ENCODE measurements around the gene TM4SF5. TPM values are rescaled to one million over a fixed set of nuclear protein-coding genes. Genes with fewer than 3 reads are reported as not detected.

The TM4SF5 gene
- total RNA-seq, 3 donors from 2014 or later: not detected

DNA sequence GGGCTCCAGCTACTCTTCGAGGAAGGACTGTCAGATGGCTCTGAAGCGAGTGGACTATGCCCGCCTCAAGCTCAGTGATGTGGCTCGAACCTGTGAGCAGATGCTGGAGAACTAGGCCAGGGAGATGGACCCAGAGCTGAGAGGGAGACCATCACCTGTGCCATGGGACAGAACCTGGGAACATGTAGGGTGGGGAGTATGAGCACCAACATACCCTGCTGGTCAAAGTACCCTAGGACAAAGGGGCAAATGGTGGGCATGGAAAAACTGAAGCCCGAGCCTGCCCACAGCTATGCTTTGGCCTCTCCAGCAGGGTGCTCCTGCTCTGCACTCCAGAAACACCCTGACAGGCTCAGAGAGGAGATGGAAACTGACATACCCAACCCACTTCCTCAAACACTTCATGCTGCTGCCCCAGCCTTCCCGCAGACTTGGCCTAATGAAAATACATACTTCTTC lies 38.6 kb upstream of the TM4SF5 start:
- TF ChIP-seq POLR2AphosphoS5 (IDR thresholded peaks at IDR 0.05): no peak
- no peak for TF ChIP-seq POLR2A (IDR thresholded peaks at IDR 0.05)
- no peak for TF ChIP-seq CTCF (IDR thresholded peaks at IDR 0.05)
- Histone ChIP-seq H3K27ac (no peak overlapping the region), H3K27me3 (no peaks in the 10 kb centered on the region), H3K4me3 (no peak overlapping the region), H3K36me3 (no peaks in the 10 kb centered on the region), H3K9me3 (no peaks in the 10 kb centered on the region), H3K4me1 (peaks cover 0 to 7% of the 10 kb centered on the region in 2 donors)
- intact Hi-C loops (cut with DNase I; ENCODE audit: low total_unique reads): loop anchor here (10.0 kb wide), 1 partner anchor 152 kb away; no protein-coding TSS in a partner anchor
- DNase-seq (ENCODE audit: low spot score in 2 of 2): no peak

DNA sequence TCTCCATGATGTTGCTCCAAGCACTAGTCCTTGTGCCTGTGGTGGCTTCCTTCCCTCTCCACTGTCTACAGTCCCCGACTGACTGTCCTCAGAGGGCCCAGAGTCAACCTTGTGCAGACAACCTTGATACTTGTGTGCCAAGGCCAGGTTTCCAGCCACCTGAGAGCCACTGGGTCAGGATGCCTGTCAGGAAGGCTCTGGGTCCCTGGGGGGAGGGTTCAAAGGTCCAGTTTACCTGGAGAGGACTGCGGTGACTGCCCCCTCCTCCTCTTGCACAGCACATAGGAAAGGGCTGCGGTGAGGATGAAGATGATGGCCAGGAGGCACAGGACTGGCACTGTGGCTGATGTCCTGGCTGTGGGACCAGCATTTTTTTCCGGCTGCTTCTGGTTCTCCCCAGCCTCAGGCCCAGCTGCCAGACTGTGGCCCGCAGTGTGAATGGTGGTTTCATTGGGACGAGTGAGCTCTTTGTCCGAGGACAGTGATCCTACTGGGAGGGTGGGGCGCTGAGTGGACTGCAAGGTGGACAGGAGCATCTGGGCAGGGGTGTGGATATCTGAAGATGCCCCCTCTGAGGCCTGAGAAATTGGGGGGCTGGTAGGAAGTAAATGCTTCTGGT lies 36.7 kb upstream of the TM4SF5 start:
- intact Hi-C loops (cut with DNase I; ENCODE audit: low total_unique reads): loop anchor here (10.0 kb wide), 1 partner anchor 150 kb away; no protein-coding TSS in a partner anchor
- no peak for TF ChIP-seq POLR2A (IDR thresholded peaks at IDR 0.05)
- TF ChIP-seq POLR2AphosphoS5 (IDR thresholded peaks at IDR 0.05): no peak
- TF ChIP-seq CTCF (IDR thresholded peaks at IDR 0.05): no peak
- H3K36me3 ChIP-seq: no peaks in the 10 kb centered on the region
- no peak overlapping the region for H3K27ac ChIP-seq
- H3K27me3 ChIP-seq: no peaks in the 10 kb centered on the region
- DNase-seq (ENCODE audit: low spot score in 2 of 2): no peak
- H3K4me3 ChIP-seq: no peak overlapping the region
- no peaks in the 10 kb centered on the region for H3K9me3 ChIP-seq
- H3K4me1 ChIP-seq: peaks cover 0 to 7% of the 10 kb centered on the region in 2 donors

DNA sequence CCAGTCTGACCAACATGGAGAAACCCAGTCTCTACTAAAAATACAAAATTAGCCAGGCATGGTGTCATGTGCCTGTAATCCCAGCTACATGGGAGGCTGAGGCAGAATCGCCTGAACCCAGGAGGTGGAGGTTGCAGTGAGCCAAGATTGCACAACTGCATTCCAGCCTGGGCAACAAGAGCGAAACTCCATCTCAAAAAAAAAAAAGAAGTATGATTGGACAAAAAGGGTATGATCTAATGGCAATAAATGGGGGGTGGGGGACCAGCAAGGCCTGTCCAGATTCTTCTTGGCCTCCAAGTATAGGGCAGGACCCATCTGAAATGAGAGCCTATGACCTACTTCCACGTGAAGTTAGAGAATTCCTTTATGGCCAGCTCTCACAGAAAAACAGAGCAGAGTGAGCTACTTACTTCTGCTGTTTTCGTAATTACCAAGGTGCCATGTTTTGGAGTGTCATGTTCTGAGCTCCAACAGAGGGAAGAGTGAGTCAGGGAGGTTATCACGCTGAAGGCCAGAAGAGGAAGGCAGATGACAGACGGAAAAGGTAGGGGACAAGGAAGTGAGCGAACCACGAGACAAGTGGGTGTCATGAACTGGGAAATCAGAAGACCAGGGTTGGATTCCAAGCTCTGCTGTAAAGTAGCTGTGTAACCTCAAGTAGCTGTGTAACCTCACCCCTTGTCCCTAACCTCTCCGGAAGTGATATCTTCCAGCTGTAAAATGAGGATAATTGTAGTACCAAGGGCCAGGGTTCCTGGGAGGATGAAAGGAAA lies 35.6 kb upstream of the TM4SF5 start:
- Histone ChIP-seq H3K27me3 (no peaks in the 10 kb centered on the region), H3K27ac (no peak overlapping the region), H3K36me3 (no peaks in the 10 kb centered on the region), H3K9me3 (no peaks in the 10 kb centered on the region), H3K4me1 (no peaks in the 10 kb centered on the region), H3K4me3 (no peak overlapping the region)
- intact Hi-C loops (cut with DNase I; ENCODE audit: low total_unique reads): loop anchor here (10.0 kb wide), 1 partner anchor 149 kb away; no protein-coding TSS in a partner anchor
- TF ChIP-seq POLR2AphosphoS5 (IDR thresholded peaks at IDR 0.05) (peak in 1 of 3 donors; percentile 43), CTCF (IDR thresholded peaks at IDR 0.05) (no peak), POLR2A (IDR thresholded peaks at IDR 0.05) (no peak)
- DNase-seq (ENCODE audit: low spot score in 2 of 2): no peak

GRCh38 chr17:4738136-4739121 lies 33.3 kb upstream of the TM4SF5 start:
- intact Hi-C loops (cut with DNase I; ENCODE audit: low total_unique reads): loop anchor here (10.0 kb wide), 1 partner anchor 146 kb away; no protein-coding TSS in a partner anchor
- H3K9me3 ChIP-seq: no peaks in the 10 kb centered on the region
- peak overlapping the region; percentile 88 to 89 for H3K27ac ChIP-seq
- no peaks in the 10 kb centered on the region for H3K4me1 ChIP-seq
- no peaks in the 10 kb centered on the region for H3K36me3 ChIP-seq
- TF ChIP-seq POLR2AphosphoS5 (IDR thresholded peaks at IDR 0.05): peak in 1 of 3 donors; percentile 59
- no peak for TF ChIP-seq CTCF (IDR thresholded peaks at IDR 0.05)
- DNase-seq (ENCODE audit: low spot score in 2 of 2): peak in 1 of 2 donors; percentile 63
- peak overlapping the region; percentile 87 to 91 (median 89) for H3K4me3 ChIP-seq
- H3K27me3 ChIP-seq: no peaks in the 10 kb centered on the region
